ENCODE measurements around the gene ARRB1. TPM values are rescaled to one million over a fixed set of nuclear protein-coding genes. Genes with fewer than 3 reads are reported as not detected.
"Not testable (repeated sequence)": the region's sequence is repeated elsewhere in the genome, so short reads cannot be mapped to it uniquely, and the experiment has no call there.

ARRB1 gene
- total RNA-seq, 1 donor from 2014 or later, result 1.0 TPM

DNA sequence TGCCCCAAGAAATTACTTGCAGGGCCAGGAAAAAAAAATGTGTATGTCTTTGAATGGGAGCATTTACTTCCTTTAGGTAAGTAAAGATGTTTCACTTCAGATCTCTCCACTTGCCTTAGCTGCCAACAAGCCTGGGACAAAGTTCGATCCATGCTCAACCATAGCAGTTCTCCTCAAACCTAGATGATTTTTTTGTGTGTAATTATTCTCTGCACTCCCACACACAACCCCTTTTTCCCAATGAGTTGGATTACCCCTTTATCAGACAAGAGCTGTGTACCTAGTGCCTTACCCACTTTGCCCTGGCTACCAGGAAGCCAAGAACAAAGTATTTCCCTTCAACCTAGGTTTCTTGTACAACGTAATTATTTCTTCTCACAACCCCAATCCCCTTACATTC lies 75.3 kb downstream of the ARRB1 start:
- H3K27ac ChIP-seq, result no peak overlapping the region
- no peaks in the 10 kb centered on the region for H3K9me3 ChIP-seq (ENCODE audit: low read depth)
- H3K4me1 ChIP-seq, result no peaks in the 10 kb centered on the region
- Mint-ChIP-seq H3K4me1 (peaks cover 5% of the 10 kb centered on the region), H3K4me3 (no peak overlapping the region), H3K27me3 (ENCODE audit: insufficient read depth, low read depth) (peaks cover 12% of the 10 kb centered on the region), H3K27ac (no peak overlapping the region), H3K9me3 (no peaks in the 10 kb centered on the region), H3K36me3 (no peaks in the 10 kb centered on the region)
- DNase-seq (ENCODE audit: low spot score), result no peak
- TF ChIP-seq, protein P1, sequence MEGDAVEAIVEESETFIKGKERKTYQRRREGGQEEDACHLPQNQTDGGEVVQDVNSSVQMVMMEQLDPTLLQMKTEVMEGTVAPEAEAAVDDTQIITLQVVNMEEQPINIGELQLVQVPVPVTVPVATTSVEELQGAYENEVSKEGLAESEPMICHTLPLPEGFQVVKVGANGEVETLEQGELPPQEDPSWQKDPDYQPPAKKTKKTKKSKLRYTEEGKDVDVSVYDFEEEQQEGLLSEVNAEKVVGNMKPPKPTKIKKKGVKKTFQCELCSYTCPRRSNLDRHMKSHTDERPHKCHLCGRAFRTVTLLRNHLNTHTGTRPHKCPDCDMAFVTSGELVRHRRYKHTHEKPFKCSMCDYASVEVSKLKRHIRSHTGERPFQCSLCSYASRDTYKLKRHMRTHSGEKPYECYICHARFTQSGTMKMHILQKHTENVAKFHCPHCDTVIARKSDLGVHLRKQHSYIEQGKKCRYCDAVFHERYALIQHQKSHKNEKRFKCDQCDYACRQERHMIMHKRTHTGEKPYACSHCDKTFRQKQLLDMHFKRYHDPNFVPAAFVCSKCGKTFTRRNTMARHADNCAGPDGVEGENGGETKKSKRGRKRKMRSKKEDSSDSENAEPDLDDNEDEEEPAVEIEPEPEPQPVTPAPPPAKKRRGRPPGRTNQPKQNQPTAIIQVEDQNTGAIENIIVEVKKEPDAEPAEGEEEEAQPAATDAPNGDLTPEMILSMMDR (IDR thresholded peaks at IDR 0.05), result no peak
- no peak for TF ChIP-seq EZH2 (IDR thresholded peaks at IDR 0.05)
- no peak for TF ChIP-seq EZH2phosphoT487 (IDR thresholded peaks at IDR 0.05)
- H3K36me3 ChIP-seq, result no peaks in the 10 kb centered on the region
- no peak overlapping the region for H3K9ac ChIP-seq
- H3K79me2 ChIP-seq (ENCODE audit: low read depth), result no peaks in the 10 kb centered on the region
- H3K4me2 ChIP-seq, result no peak overlapping the region
- H4K20me1 ChIP-seq (ENCODE audit: low read depth), result no peaks in the 10 kb centered on the region
- no peak overlapping the region for H3K4me3 ChIP-seq
- H3K27me3 ChIP-seq, result no peaks in the 10 kb centered on the region
- H3F3A ChIP-seq (ENCODE audit: low read depth), result no peaks in the 10 kb centered on the region
- no peak overlapping the region for H2AFZ ChIP-seq (replicated peaks)

- H3K27ac ChIP-seq, result no peak overlapping the region
- H3K9ac ChIP-seq, result no peak overlapping the region
- H3K36me3 Mint-ChIP-seq, result no peaks in the 10 kb centered on the region
- DNase-seq (ENCODE audit: low spot score), result no peak
- no peak overlapping the region for H3K4me3 ChIP-seq
- H3K79me2 ChIP-seq (ENCODE audit: low read depth), result no peaks in the 10 kb centered on the region
- H3K4me1 ChIP-seq, result no peaks in the 10 kb centered on the region
- no peaks in the 10 kb centered on the region for H3F3A ChIP-seq (ENCODE audit: low read depth)
- H3K27me3 Mint-ChIP-seq (ENCODE audit: insufficient read depth, low read depth), result peaks cover 12% of the 10 kb centered on the region
- TF ChIP-seq EZH2phosphoT487 (IDR thresholded peaks at IDR 0.05) (no peak), EZH2 (IDR thresholded peaks at IDR 0.05) (no peak)
- TF ChIP-seq, protein P1 (IDR thresholded peaks at IDR 0.05), result no peak
- H3K36me3 ChIP-seq, result no peaks in the 10 kb centered on the region
- peaks cover 5% of the 10 kb centered on the region for H3K4me1 Mint-ChIP-seq
- no peak overlapping the region for H2AFZ ChIP-seq (replicated peaks)
- H3K4me3 Mint-ChIP-seq, result no peak overlapping the region
- no peaks in the 10 kb centered on the region for H3K9me3 Mint-ChIP-seq
- no peak overlapping the region for H3K27ac Mint-ChIP-seq
- no peaks in the 10 kb centered on the region for H3K9me3 ChIP-seq (ENCODE audit: low read depth)
- H4K20me1 ChIP-seq (ENCODE audit: low read depth), result no peaks in the 10 kb centered on the region
- no peaks in the 10 kb centered on the region for H3K27me3 ChIP-seq
- no peak overlapping the region for H3K4me2 ChIP-seq
Measured at GRCh38 chr11:75275581-75275980, 75.9 kb downstream of the ARRB1 start.

GRCh38 chr11:75274716-75275115 lies 76.7 kb downstream of the ARRB1 start:
- H3K27me3 Mint-ChIP-seq (ENCODE audit: insufficient read depth, low read depth), result peaks cover 12% of the 10 kb centered on the region
- not testable (repeated sequence) for H3K4me1 Mint-ChIP-seq; H3K4me2 ChIP-seq; H3F3A ChIP-seq (ENCODE audit: low read depth); H3K4me1 ChIP-seq; H3K27me3 ChIP-seq; H3K4me3 ChIP-seq; DNase-seq (ENCODE audit: low spot score); H3K9me3 Mint-ChIP-seq; H3K36me3 Mint-ChIP-seq; H3K9me3 ChIP-seq (ENCODE audit: low read depth); H4K20me1 ChIP-seq (ENCODE audit: low read depth); H2AFZ ChIP-seq (replicated peaks); H3K9ac ChIP-seq; H3K79me2 ChIP-seq (ENCODE audit: low read depth); H3K36me3 ChIP-seq; H3K27ac ChIP-seq; H3K27ac Mint-ChIP-seq; H3K4me3 Mint-ChIP-seq

- no peaks in the 10 kb centered on the region for H3K36me3 Mint-ChIP-seq
- H3K9me3 ChIP-seq (ENCODE audit: low read depth), result no peaks in the 10 kb centered on the region
- no peak overlapping the region for H3K27ac Mint-ChIP-seq
- no peak overlapping the region for H3K4me2 ChIP-seq
- H2AFZ ChIP-seq (replicated peaks), result no peak overlapping the region
- H3K4me1 Mint-ChIP-seq, result peaks cover 2% of the 10 kb centered on the region
- H3K27me3 Mint-ChIP-seq (ENCODE audit: insufficient read depth, low read depth), result peaks cover 12% of the 10 kb centered on the region
- H3F3A ChIP-seq (ENCODE audit: low read depth), result no peaks in the 10 kb centered on the region
- no peak overlapping the region for H3K4me3 ChIP-seq
- no peaks in the 10 kb centered on the region for H4K20me1 ChIP-seq (ENCODE audit: low read depth)
- TF ChIP-seq EZH2 (IDR thresholded peaks at IDR 0.05) (no peak), EZH2phosphoT487 (IDR thresholded peaks at IDR 0.05) (no peak)
- TF ChIP-seq, protein P1 (IDR thresholded peaks at IDR 0.05), result no peak
- H3K4me1 ChIP-seq, result no peaks in the 10 kb centered on the region
- DNase-seq (ENCODE audit: low spot score), result no peak
- no peak overlapping the region for H3K4me3 Mint-ChIP-seq
- no peak overlapping the region for H3K27ac ChIP-seq
- no peaks in the 10 kb centered on the region for H3K79me2 ChIP-seq (ENCODE audit: low read depth)
- no peaks in the 10 kb centered on the region for H3K9me3 Mint-ChIP-seq
- no peak overlapping the region for H3K9ac ChIP-seq
- H3K36me3 ChIP-seq, result no peaks in the 10 kb centered on the region
- H3K27me3 ChIP-seq, result no peaks in the 10 kb centered on the region
Measured at GRCh38 chr11:75273411-75274391, 77.8 kb downstream of the ARRB1 start.

All from neural progenitor cell (in vitro differentiated cells).